Subcutaneous adipose tissue (tissue), 4 donors: Measurements from ENCODE around the gene GABRB1. TPM values are rescaled to one million over a fixed set of nuclear protein-coding genes. Genes with fewer than 3 reads are reported as not detected.

ENCODE experiments used
- CTCF ChIP-seq: fragments of 450-650 bp; IDR thresholded peaks from one replicate; pipeline ENCODE4 v1.5.1; 2016; ENCODE audit warnings: low read depth, mild to moderate bottlenecking, control low read depth, antibody characterized with exemption, moderate library complexity
- total RNA-seq, 4 donors: library from RNA; depleted of rRNA; stranded (reverse); fragments of >200 nt; gene quantifications; one replicate each; pipeline ENCODE4 v1.1.0, GENCODE V29; 2016

GABRB1 gene
- total RNA-seq, 4 donors from 2014 or later = not detected

DNA sequence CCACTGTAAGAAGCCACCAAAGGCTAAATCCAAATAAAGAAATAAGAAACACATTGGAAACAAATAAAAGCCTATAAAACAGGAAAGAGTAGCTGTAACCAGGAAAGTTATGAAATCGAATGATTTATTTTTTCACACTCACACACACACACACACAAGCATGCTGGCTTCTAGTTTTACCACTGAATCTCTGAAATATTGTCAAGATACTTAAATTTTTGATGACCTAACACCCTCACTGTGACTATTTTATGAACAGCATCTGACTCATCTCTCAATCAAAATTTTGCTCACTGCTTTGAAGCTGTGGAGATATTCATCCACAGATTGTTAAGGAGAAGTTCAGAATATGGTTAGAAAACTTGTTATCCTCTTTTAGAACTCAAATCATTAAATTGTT, 13.9 kb upstream of the GABRB1 start:
- TF ChIP-seq CTCF = no peak

GRCh38 chr4:47031751-47032404, 511 bp downstream of the GABRB1 start:
- no peak for TF ChIP-seq CTCF

GRCh38 chr4:47032405-47033106, 1.2 kb downstream of the GABRB1 start:
- no peak for TF ChIP-seq CTCF

- TF ChIP-seq CTCF = no peak
These were observed 6.9 kb downstream of the GABRB1 start for GRCh38 chr4:47038263-47038662.

DNA sequence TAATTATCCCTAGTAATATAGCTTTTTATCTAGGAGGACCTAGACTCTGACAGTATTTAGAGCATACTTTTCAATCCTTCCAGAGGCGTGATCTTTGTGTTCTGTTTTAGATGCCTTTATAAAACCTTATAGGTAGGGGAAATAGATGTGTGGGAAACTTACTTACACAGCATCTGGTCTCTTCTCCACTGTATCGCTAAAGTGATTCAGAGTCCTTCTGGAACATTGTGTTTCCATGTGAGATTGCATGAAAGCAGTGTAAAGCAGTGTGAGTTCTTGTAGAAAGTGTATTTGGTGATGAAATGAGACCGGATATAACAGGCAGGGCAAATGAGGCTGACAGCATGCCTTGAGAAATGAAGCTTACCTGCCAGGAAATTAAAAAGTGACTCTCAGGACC, 9.5 kb downstream of the GABRB1 start:
- TF ChIP-seq CTCF = no peak

- TF ChIP-seq CTCF = no peak
These were observed 12.5 kb downstream of the GABRB1 start for GRCh38 chr4:47043821-47044220.

- TF ChIP-seq CTCF = no peak
These were observed 13.9 kb downstream of the GABRB1 start for GRCh38 chr4:47045261-47045660.
